ENCODE data around the gene CLDN15. TPM values are rescaled to one million over a fixed set of nuclear protein-coding genes. Genes with fewer than 3 reads are reported as not detected.
A peak's percentile ranks its signal among the peaks of the same experiment; 100 is the strongest.

The CLDN15 gene
- total RNA-seq, 1 experiment from 2014 or later = 15.1 TPM

DNA sequence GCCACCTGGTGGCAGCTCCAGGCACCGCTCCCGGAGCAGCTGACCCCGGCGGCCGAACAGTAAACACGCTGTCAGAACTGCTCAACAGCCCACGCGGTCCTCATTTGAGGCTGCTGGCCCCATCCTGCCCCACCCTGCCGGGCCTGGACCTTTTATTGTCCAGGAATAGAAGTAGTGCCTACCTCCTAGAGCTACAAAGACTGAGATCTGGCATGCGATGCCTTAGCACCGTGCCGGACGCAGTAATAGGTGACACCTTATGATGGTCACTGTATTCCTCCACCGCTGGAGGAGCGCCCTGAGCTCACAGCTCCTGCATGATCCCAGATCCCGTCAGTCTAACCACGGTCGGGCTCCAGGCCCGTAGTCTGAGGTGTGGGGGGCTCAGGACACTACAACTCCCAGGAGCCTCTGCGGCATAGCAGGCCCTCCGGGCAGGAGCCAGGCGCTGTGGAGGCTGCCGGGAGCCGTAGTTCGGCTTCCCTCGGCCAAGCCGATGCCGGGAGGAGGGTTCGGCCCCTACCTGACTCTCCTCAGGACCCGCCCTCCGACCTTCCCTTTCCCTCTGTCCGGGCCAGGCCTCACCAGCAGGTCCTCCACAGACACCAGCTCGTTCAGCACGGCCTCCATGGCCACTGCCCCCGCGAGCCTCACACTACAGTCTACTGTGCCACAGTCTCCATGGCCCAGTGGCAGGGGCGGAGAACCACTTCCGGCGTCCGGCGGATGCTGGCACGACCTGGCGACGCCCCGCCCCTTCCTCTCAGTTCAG lies 7.0 kb upstream of the CLDN15 start, which contains the start of gene FIS1:
Gene FIS1 (minus strand): TSS at position 707 of the 772 bp plus-strand sequence. CDS start 77 bp downstream, at position 630.
- DNase-seq (ENCODE audit: low spot score) = peak; percentile 97

DNA sequence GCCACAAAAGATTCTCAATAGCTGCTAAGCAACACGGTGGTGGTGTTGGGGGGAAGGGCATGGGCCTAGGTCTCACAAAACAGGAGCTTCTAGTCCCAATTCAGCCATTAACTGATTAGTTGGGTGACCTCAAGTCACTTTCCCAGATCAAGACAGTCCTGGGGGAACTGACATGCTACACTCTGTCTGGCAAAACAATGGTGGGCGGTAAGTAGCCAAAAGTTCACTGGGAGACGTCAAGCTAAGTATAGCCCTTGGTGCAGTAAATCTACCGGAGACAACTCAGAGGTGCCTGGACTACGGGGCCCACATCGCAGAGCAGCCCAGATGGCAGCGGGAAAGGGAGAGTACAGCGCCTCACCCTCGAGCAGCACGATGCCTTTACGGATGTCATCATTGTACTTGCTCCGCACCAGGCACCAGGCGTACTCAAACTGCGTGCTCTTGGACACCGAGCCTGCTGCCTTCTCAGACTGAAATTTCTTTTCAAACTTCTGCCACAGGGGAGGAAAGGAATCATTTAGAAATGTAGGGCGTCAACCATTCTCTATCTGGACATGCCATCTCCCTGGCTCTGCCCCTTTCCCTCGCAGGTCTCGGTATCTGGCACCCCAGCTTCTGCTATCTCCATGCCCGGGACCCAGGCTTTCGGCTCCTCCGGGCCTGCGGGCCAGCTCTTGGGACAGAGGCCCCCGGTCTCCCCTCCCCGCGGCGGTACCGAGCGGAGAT lies 6.2 kb upstream of the CLDN15 start:
- DNase-seq (ENCODE audit: low spot score) = no peak

DNA sequence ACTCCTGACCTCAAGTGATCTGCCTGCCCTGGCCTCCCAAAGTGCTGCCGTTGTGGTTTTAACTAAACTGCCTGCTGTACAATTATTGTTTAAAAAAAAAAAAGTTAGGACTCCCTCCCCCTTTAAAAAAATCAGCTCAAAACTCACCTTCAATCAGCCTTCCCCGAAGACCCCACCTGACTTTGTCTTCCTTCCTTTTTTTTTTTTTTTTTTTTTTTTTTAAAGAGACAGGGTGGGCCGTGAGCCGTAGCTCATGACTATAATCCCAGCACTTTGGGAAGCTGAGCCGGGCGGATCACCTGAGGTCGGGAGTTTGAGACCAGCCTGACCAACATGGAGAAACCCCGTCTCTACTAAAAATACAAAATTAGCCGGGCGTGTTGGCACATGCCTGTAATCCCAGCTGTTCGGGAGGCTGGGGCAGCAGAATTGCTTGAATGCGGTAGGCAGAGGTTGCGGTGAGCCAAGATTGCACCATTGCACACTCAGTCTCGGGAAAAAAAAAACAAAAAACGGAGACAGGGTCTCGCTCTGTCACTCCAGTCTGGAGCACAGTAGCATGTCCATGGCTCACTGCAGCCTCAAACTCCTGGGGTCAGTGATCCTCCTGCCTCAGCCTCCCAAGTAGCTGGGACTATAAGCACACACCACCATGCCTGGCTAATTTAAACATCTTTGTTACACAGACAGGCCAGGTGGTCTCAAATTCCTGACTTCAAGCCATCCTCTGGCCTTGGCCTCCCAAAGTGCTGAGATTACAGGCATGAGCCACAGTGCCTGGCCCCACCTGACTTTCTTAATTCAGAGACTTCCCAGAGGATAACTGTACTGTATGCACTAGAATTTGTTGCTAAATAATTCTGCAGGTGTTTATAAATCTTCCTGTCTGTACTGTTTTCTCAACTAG lies 4.1 kb upstream of the CLDN15 start:
- DNase-seq (ENCODE audit: low spot score) = no peak

DNA sequence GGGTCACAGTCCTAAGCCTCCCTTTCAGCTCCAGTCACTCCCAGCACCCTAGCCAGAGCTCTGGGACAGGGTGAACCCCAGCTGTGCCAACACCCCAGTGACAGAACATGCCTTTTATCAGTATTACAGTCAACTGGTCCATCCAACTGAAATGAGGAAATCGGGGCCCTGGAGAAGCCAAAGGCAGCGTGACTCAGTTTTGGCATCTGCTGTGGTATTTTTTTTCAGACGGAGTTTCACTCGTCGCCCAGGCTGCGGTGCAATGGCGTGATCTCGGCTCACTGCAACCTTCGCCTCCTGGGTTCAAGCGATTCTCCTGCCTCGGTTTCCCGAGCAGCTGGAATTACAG lies 3.4 kb upstream of the CLDN15 start:
- no peak for DNase-seq (ENCODE audit: low spot score)

DNA sequence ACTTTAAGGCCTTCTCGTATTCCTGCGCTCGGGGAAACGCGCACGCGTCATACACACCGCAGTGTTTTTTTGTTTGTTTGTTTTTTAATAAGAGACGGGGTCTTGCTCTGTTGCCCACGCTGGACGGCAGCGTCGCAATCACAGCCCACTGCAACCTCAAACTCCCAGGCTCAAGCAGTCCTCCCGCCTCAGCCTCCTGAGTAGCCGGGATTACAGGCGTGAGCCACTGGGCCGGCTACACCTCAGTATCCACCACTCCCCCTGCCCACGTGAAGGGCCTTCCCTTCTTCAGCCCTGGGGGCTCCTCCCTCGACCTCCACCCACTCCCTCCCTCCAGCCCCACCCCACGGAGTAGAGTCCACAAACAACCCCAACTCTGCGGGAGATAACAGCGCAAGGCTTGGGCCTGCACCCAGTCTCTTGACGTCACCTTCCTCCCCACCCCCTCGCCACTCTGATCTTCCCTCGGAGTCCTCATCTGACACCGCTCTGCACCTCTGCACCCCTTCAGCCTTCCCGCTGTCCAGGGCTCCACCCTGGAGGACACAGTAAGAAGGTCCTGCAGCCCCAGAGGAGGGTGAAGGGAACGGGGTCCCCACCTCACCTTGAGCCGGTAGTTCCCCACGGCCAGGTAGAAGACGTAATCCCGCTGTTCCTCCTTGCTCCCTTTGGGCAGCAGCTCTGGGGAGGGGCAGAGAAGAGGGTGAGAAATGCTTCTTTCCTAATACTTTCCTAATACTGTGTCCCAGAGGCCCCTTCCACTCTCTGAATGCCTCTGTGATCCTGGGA lies 2.8 kb upstream of the CLDN15 start:
- DNase-seq (ENCODE audit: low spot score) = no peak

DNA sequence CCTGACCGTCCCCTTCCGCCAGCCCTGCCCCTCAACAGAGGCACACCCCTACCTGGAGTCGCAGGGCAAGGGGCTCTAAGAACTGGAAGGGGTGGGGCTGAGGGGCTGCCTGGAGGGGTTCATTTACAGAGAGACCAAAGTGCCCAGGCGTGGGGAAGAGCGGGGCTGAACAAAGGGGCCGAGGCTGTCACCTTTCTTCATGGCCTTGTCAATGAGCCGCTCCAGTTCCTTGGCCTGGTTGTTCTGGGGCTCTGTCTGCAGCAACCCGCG lies 2.3 kb upstream of the CLDN15 start:
- no peak for DNase-seq (ENCODE audit: low spot score)

DNA sequence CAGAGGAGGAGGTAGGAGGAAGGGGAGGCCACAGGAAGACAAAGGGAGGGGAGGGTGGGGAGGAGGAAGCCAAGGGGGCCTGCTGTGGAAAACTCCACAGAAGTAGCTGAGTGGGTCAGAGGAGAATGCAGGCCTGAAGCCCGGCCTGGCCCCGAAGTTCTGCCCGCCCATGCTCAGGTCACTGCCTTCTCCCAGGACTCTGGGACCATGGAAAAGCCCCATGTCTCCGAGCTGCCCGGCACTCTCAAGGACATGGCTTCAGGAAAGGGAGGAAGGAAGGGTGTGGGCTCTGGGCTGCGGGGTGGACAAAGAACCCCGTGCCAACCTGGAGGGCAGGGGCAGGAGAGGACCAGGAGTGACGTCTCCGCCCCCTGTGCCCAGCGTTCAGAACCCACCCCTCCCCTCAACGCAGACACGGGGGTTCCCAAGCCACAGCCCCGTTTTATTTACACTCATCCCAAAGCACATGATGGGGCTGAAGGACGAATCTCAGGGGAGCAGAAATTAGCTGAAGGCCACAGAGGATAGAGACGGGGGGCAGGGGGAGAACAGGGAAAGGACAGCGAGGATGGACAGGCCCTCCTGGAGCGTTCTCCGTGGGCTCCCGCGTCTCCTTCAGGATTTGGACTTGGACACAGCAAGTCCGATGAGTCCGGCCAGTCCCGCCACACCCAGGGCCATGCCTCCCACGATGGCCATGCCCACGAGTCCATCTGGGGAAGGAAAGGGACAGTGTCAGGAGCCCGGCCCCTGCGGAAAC lies 1.8 kb upstream of the CLDN15 start:
- DNase-seq (ENCODE audit: low spot score) = no peak

DNA sequence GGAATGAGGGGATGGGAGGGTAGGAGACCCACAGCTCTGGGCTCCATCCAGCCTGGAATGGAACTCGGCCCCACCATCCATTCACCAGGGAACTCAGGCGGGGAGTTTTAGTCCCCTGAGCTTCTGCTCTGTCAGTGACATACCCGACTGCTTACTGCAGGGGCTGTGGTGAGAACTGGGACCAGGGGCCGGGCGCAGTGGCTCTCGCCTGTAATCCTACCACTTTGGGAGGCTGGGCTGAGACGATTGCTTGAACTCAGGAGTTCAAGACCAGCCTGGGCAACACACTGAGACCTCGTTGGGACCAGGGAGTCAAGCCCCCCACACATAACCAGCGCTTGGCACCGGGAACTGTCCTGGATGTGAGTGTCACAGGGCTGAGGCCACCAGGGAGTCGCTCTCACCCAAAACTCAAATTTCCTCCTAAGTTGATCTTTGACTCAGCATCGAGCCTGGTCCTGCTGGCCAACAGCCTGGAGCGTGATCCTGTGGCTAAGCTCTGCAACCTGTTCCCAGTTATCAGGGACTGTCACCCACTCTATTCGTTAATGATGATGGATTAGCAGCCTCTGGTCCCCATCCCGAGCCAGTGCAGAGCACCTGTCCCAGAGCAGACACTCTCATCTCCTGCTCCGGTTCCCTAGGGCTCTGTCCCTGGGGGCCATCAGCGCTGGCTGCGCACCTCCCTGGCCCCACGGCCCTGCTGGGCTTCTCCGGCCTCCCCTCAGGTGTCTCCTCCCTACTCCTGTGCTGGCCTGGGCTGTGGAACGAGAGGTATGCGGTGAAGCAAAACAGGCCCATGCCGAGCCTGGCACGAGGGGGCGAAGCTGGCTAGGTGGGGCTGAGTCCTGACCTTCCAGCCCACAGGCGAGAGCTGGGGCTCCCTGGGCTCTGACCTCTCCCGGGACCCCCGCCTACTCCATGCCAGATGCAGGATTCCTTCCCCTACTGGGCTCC lies 902 bp upstream of the CLDN15 start:
- DNase-seq (ENCODE audit: low spot score) = peak; percentile 49

DNA sequence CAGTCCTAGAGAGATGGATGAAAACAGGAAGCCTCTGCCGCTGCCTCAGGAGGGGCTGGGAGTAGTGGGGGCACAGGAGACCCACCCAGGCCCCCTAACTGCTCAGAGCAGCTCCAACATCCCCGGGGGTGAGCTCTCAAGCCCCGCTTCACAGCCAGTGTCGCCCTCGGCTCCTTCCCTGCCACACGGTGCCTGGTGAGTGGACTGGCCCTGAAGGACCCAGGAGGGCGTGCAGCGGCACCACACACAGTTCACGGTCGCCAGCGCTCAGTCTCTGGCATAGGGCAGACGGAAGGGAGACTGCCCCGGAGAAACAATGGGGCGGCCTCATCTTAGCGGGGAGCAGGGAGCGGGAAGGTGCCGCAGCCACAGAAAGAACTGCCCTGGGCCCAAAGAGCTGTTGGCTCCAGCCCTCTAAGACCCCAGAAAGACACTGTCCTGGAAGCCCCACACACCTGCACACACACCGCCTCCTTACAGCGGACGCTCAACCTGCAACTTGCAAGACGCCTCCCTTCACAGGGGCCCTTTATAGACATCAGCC lies 1.2 kb downstream of the CLDN15 start:
- no peak for DNase-seq (ENCODE audit: low spot score)

DNA sequence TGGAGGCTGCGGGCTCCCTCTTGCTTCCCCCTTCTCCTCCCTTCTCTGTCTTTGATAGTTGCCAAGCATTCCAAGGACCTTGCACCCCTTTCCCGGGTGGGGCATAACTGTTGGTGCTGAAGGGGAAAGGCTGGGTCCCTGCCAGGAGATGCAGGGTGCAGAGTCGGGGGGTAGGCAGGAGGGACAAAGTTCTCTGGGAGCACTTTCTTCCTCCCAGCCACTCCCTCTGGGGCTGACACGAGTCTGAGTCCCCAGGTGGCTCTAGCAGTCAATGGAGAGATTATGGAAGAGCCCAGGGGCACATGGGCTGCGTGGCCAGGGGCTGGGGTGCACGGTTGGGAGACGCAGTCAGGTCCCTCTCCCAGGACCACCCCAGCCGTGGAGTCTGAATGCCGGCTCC lies 2.1 kb downstream of the CLDN15 start:
- DNase-seq (ENCODE audit: low spot score) = no peak

DNA sequence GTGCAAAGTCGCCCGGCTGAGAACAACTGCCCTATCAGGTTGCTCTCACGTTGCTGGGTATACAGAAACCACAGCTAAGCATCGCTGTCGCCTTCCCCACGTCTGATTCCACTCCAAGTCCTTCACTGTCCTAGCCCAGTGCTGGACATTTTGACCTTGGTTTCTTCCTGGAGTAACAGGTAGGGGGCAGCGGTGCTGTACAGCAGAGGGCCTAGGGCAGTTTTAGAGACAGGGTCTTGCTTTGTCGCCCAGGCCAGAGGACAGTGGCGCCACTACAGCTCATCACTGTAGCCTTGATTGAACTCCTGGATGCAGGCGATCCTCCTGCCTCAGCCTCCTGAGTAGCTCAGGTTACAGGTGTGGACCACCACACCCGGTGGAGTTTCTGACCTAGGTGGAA lies 2.6 kb downstream of the CLDN15 start:
- DNase-seq (ENCODE audit: low spot score) = peak; percentile 33

DNA sequence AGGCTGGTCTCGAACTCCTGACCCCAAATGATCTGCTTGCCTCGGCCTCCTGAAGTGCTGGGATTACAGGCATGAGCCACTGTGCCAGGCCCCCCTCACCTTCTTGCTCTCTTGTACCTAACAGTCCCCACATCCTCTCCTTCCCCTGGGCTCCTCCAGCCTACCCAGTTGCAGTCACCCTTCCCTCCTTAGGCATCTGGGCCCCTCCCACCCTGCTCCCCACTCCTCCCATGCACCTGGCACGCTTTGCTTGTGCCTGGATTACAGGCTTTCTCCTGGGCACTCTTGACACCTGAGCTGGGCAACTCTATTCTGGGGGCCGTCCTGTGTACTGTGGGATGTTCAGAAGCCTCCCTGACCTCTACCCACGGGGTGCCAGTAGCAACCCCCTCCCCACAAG lies 3.0 kb downstream of the CLDN15 start:
- DNase-seq (ENCODE audit: low spot score) = peak; percentile 49

DNA sequence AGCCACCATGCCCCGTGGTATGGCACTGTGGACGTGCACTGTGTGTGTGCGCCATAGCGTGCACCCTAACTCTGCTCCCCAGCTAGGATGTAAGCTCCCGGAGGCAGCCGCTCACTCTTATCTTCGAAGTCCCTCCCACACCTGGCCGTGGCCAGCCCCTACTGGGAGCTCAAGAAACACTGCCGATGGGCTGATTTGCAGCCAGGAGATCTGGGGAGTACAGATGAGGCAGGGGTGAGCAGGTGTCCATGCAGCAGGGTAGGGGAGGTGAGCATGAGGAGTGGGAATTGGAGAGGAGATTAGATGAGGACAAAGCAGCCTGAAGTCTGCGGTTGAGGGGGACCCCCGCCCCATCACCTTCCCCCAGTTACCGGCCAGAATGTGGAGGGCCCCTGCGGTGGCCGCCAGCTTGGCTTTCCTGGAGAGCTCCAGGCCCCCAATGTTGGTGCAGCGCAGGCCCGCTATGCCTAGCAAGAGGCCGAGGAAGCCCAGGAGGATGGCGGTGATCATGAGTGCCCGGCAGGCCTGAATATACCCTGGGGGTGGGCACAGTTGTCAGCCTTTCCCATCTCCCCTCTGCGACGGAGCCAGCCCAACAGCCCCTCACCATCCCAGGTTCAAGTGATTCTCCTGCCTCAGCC lies 3.6 kb downstream of the CLDN15 start:
- no peak for DNase-seq (ENCODE audit: low spot score)

DNA sequence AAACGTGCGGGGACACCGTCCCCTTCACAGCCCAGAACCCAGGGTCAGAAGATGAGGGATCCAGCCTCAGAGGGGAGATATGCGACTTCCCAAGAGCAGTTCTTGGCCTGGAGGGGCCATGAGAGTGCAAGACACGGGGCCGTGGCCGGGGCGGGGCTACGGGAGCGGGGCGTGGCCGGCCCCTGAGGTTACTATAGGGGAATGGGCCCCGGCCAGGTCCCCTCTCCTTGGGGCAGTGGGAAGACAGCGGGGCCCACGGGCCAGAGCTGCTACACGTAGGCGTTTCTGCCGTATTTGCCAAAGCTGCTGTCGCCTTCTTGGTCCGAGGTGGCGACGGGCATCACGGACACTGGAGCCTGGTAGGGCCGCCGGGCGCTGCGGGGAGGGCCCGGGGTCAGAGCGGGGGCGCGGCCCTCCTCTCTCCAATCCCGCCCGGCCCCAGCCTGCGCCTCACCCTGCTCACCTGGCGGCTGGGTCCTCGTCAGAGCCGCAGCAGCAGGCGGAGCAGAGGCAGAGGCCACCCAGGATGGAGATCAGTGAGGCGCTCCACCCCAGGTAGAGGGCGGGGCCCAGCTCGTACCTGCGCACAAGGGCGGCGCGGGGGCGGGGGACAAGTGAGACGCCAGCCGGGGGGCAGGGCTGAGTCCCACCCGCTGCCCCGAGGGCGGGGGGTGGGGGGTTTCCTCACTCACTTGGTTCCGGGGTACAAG lies 5.3 kb downstream of the CLDN15 start:
- DNase-seq (ENCODE audit: low spot score) = peak; percentile 89

DNA sequence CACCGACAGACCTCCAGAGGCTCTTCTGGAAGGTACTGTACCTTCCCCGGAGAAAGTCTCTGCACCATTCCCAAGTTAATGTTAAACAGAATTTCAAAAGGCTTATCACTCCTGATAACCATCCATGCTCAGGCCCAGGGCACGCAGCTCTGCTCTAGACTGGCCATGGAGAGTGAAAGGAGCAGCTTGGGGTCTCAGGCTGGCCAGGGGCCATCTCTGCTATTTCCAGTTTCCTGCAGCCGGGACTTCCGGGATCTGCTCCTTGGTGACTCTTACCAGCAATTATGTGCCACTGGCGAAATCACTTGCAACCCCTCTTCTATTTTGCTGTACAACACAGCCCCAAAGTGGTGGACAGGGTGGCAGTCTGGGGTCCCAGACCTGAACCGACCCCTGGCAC lies 6.0 kb downstream of the CLDN15 start:
- peak; percentile 45 for DNase-seq (ENCODE audit: low spot score)

DNA sequence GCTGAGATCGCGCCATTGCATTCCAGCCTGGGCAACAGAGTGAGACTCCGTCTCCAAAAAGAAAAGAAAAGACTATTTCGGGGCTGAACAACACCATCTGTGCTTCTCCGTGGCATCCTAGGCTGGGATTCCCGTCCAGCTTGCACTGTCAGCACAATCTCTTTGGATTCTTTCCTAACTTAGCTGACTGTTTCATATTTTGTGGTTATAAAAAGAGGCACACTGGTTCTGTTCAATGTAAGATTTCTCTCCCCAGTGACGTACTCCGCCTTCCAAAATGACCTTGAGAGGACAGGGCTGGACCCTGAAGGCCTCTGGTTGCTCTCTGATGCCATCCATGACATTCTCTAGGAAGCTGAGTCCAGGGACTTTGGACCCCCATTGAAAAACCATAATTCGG lies 10.9 kb downstream of the CLDN15 start:
- no peak for DNase-seq (ENCODE audit: low spot score)

DNA sequence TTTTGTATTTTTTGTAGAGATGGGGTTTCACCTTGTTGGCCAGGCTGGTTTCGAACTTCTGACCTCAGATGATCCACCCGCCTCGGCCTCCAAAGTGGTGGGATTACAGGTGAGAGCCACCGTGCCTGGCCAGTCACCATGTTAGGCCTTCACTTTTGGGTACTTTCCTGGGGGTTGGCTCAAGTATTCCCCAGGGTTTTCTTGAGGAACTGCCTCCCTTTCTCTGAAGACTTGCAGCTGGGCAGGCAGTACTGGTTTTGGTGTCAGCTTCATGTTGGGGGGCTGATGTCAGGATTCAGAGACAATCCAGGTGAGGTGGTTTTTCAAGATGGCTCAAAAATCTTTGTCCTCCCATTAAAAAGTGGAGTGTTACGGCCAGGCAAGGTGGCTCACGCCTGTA lies 12.0 kb downstream of the CLDN15 start:
- no peak for DNase-seq (ENCODE audit: low spot score)

DNA sequence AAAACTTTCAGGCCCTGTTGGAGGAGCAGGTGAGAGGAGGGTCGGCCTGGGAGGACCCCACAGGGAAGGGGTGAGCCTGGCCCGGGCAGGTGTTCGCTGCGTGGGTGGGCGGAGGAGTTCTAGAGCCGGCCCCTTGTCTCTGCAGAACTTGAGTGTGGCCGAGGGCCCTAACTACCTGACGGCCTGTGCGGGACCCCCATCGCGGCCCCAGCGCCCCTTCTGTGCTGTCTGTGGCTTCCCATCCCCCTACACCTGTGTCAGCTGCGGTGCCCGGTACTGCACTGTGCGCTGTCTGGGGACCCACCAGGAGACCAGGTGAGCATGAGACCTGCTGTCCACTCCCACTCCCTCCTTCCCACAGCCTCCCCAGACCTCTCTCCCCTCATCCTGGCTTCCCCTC lies 14.1 kb downstream of the CLDN15 start:
- DNase-seq (ENCODE audit: low spot score) = no peak

Data from HT-29 (cell line).